BE2C (cell line): ENCODE data around the gene TACR2.

Source experiments
- DNase-seq: peaks from one replicate; pipeline ENCODE4 v3.0.0-alpha.2; 2020
- H3K27me3 ChIP-seq: fragments of 250-450 bp; sonication (Bioruptor Pico); 2 replicates; pipeline ENCODE4 v1.5.1; 2020; ENCODE audit warnings: mild to moderate bottlenecking
- H3K36me3 ChIP-seq: fragments of 250-450 bp; sonication (Bioruptor Pico); 2 replicates; pipeline ENCODE4 v1.5.1; 2020; ENCODE audit warnings: mild to moderate bottlenecking
- H3K4me1 ChIP-seq: fragments of 250-450 bp; sonication (Bioruptor Pico); 2 replicates; pipeline ENCODE4 v1.5.1; 2020
- H3K4me3 ChIP-seq: 2 replicates; pipeline ENCODE4 v1.5.1; 2011; ENCODE audit warnings: low read depth, low read length
- H3K9me3 ChIP-seq: fragments of 250-450 bp; sonication (Bioruptor Pico); 2 replicates; pipeline ENCODE4 v1.5.1; 2020
- TF ChIP-seq, protein P1 (sequence below): IDR thresholded peaks from 2 replicates; pipeline ENCODE4 v1.5.1; 2012; ENCODE audit warnings: mild to moderate bottlenecking, low read depth, low read length

TACR2 gene

DNA sequence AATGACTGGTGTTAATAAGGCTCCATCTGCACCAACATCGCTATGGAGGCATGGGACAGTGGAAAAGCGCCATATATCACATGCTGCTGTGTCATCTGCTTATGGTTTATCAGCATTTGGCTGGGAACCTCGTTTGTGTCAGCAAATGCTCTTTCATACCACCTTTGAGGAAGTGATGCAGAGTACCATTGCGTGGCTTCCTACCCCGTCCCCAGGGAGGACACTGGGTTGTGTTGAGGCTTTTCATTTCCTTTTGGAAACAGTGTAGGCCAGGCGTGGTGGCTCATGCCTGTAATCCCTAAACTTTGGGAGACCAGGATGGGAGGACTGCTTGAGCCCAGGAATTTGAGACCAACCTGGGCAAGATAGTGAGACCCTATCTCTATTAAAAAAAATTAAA, 6.8 kb downstream of the TACR2 start:
- TF ChIP-seq, protein P1, sequence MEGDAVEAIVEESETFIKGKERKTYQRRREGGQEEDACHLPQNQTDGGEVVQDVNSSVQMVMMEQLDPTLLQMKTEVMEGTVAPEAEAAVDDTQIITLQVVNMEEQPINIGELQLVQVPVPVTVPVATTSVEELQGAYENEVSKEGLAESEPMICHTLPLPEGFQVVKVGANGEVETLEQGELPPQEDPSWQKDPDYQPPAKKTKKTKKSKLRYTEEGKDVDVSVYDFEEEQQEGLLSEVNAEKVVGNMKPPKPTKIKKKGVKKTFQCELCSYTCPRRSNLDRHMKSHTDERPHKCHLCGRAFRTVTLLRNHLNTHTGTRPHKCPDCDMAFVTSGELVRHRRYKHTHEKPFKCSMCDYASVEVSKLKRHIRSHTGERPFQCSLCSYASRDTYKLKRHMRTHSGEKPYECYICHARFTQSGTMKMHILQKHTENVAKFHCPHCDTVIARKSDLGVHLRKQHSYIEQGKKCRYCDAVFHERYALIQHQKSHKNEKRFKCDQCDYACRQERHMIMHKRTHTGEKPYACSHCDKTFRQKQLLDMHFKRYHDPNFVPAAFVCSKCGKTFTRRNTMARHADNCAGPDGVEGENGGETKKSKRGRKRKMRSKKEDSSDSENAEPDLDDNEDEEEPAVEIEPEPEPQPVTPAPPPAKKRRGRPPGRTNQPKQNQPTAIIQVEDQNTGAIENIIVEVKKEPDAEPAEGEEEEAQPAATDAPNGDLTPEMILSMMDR, result no peak
- Histone ChIP-seq H3K4me3 (no peak overlapping the region), H3K9me3 (no peaks in the 10 kb centered on the region), H3K36me3 (no peaks in the 10 kb centered on the region), H3K4me1 (peaks cover 11% of the 10 kb centered on the region), H3K27me3 (no peaks in the 10 kb centered on the region)
- no peak for DNase-seq

DNA sequence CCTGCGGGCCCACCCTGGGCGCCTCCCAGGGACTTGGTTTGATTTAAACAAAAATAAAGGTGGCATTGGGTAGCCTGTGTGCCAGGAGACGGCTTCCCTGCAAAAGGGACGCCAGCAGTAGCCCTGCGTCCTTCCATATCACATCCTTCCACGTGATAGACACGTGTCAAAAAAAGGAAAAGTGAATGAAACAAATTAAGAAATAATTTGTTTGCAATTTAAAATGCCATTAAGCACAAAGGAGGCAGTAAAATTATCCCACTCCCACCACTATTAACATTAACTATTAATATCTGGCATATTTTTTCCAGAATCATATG, 7.6 kb downstream of the TACR2 start:
- Histone ChIP-seq H3K27me3 (no peaks in the 10 kb centered on the region), H3K36me3 (no peaks in the 10 kb centered on the region; the same call in 1 of the 2 replicates), H3K4me1 (peaks cover 11% of the 10 kb centered on the region), H3K4me3 (peak overlapping the region; percentile 46), H3K9me3 (no peaks in the 10 kb centered on the region)
- TF ChIP-seq, protein P1, result no peak
- DNase-seq, result no peak

DNA sequence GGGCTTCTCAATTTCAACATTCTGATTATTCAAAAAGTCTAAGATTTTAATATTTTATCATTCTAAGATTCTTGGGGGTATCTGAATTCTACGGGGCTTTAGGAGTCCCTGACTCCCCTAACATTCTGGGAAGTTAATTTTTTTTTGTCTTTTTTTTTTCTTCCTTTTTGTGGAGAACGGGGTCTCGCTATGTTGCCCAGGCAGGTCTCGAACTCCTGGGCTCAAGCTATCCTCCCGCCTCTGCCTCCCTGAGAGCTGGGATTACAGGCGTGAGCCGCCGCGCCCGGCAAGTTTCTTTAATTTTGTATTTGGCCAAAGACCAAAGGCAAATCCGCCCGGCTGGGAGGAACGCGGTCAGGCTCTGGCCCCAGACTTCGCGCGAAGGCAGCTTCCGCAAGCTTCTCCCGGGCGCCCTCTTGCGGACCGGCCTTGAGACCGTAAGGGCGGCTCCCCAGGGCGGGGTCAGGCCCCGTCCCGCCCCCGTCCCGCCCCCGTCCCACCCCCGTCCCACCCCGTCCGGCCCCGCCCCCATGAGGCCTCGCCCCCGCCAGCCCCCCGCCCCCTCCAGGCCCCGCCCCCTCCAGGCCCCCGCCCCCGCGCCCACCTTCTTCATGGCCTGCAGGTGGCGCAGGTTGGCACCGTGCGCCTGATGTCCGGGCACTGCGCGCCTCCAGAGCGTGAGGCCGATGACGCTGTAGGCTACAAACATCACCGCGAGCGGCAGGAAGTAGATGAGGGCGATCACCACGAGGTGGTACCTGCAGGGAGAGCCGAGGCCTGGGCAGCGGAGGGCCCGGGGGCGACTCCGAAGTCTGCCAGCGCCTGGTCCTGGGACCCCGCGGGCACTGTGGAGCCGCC, 8.2 kb downstream of the TACR2 start:
- Histone ChIP-seq H3K9me3 (no peaks in the 10 kb centered on the region), H3K36me3 (no peaks in the 10 kb centered on the region; the same call in 1 of the 2 replicates), H3K4me1 (peaks cover 11% of the 10 kb centered on the region), H3K4me3 (peak overlapping the region; percentile 46), H3K27me3 (no peaks in the 10 kb centered on the region)
- peak; percentile 95 for DNase-seq
- TF ChIP-seq, protein P1, result peak; percentile 54

DNA sequence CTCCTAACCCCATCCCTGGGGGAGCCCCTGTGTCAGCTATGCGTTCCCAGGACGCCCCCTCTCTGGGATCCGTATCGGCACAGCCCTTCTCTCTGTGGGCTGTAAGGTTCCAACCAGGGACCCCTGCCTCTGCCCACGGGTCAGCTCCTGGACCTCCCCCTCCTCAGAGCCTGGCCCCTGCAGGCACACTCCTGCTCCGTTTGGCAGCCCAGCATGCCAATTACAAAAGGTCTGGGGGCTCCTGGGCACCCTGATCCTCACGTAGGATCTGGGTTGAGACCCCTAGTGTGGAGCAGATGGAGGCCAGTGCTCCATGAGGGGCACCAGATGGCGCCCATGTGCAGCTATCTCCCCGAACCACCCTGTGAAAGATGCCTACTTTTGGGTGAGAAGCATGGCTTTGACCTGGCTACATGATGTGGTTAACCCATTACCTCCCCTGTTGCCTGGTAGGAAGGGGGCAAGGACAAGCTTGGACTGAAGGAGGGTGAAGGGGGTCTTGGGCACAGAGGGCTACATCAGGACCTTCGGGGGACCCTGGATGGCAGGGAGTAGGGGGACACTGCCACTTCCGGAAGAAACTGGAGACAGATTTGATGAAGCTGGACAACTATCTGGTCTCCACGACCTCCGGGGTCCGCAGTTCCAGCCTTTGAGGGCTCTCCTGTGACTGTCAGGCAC, 9.0 kb downstream of the TACR2 start:
- peaks cover 11% of the 10 kb centered on the region for H3K4me1 ChIP-seq
- peaks cover 4% of the 10 kb centered on the region for H3K36me3 ChIP-seq
- no peak overlapping the region for H3K4me3 ChIP-seq
- TF ChIP-seq, protein P1, result peak; percentile 54
- no peaks in the 10 kb centered on the region for H3K27me3 ChIP-seq
- H3K9me3 ChIP-seq, result no peaks in the 10 kb centered on the region
- DNase-seq, result peak; percentile 42

DNA sequence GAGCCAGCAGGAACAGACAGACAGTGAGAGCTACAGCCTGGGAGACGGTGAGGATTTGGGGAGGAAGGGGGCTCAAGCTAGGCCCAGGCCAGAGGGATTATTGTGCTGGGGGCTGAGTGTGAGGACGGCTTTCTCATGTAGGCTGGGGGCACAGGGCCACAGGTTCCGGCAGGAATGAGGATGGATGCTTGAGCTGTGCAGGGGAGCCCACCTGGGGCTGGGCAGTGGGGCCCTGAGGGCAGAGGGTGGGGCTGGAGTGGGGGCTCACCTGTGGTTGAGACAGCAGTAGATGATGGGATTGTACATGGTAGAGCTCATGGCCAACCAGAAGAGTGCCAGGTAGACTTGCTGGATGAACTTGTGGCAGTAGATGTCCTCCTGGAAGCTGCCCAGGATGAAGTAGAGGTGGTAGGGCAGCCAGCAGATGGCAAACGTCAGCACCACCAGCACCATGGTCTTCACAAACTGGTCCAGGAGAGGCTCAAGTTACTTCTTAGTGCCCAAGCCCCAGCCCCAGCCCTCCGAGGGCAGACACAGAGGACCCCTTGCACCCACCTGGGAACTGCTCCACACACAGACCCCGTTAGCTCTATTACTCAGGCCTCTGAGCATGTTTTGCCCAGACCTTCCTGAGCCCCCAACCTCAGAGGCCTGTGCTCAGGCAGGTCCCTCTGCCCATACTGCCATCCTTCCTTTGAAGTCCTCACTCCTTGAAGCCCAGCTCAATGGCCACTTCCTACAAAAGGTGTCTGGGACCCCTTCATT, 9.7 kb downstream of the TACR2 start:
- peaks cover 5% of the 10 kb centered on the region for H3K36me3 ChIP-seq
- no peaks in the 10 kb centered on the region for H3K27me3 ChIP-seq
- H3K4me1 ChIP-seq, result peaks cover 11% of the 10 kb centered on the region
- TF ChIP-seq, protein P1, result no peak
- no peaks in the 10 kb centered on the region for H3K9me3 ChIP-seq
- H3K4me3 ChIP-seq, result no peak overlapping the region
- no peak for DNase-seq
